ENCODE measurements around the gene FILIP1.

DNA sequence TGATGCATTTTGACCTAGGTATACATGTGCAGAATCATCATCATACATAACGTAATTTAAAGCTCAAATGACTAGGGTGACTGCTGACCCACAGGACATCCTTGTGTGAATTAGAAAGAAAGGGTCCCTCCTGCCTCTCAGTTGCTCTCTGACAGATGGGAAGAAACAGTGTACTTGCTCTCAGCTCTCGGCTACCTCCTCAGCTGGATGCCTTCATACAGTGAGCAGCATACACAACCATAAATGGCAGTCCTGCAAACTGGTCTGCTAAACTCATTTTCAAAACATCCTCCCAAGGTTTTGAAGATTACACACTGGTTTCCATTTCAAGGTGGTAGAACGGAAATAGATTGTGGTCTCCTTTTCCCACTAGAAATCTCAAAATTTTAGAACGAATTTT, 26.3 kb downstream of the FILIP1 start:
- no peak for TF ChIP-seq NFATC4 (CRISPR knock-in tag; IDR thresholded peaks at IDR 0.05)
- TF ChIP-seq ELF4 (CRISPR knock-in tag; IDR thresholded peaks at IDR 0.05; ENCODE audit: low read depth) = no peak
- TF ChIP-seq, protein P1, sequence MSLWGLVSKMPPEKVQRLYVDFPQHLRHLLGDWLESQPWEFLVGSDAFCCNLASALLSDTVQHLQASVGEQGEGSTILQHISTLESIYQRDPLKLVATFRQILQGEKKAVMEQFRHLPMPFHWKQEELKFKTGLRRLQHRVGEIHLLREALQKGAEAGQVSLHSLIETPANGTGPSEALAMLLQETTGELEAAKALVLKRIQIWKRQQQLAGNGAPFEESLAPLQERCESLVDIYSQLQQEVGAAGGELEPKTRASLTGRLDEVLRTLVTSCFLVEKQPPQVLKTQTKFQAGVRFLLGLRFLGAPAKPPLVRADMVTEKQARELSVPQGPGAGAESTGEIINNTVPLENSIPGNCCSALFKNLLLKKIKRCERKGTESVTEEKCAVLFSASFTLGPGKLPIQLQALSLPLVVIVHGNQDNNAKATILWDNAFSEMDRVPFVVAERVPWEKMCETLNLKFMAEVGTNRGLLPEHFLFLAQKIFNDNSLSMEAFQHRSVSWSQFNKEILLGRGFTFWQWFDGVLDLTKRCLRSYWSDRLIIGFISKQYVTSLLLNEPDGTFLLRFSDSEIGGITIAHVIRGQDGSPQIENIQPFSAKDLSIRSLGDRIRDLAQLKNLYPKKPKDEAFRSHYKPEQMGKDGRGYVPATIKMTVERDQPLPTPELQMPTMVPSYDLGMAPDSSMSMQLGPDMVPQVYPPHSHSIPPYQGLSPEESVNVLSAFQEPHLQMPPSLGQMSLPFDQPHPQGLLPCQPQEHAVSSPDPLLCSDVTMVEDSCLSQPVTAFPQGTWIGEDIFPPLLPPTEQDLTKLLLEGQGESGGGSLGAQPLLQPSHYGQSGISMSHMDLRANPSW (CRISPR knock-in tag; conservative IDR thresholded peaks at IDR 0.05; ENCODE audit: low read depth) = no peak
- TF ChIP-seq, protein P2, sequence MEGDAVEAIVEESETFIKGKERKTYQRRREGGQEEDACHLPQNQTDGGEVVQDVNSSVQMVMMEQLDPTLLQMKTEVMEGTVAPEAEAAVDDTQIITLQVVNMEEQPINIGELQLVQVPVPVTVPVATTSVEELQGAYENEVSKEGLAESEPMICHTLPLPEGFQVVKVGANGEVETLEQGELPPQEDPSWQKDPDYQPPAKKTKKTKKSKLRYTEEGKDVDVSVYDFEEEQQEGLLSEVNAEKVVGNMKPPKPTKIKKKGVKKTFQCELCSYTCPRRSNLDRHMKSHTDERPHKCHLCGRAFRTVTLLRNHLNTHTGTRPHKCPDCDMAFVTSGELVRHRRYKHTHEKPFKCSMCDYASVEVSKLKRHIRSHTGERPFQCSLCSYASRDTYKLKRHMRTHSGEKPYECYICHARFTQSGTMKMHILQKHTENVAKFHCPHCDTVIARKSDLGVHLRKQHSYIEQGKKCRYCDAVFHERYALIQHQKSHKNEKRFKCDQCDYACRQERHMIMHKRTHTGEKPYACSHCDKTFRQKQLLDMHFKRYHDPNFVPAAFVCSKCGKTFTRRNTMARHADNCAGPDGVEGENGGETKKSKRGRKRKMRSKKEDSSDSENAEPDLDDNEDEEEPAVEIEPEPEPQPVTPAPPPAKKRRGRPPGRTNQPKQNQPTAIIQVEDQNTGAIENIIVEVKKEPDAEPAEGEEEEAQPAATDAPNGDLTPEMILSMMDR (IDR thresholded peaks at IDR 0.05) = no peak
- no peak for TF ChIP-seq NFYB (CRISPR knock-in tag; conservative IDR thresholded peaks at IDR 0.05; ENCODE audit: low read depth)
- TF ChIP-seq, protein P3, sequence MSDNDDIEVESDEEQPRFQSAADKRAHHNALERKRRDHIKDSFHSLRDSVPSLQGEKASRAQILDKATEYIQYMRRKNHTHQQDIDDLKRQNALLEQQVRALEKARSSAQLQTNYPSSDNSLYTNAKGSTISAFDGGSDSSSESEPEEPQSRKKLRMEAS (CRISPR knock-in tag; IDR thresholded peaks at IDR 0.05) = no peak
- no peak for TF ChIP-seq CREB1 (CRISPR knock-in tag; IDR thresholded peaks at IDR 0.05)
- TF ChIP-seq RELA (CRISPR knock-in tag; IDR thresholded peaks at IDR 0.05; ENCODE audit: borderline replicate concordance) = no peak
- no peak for TF ChIP-seq RORB (CRISPR knock-in tag; IDR thresholded peaks at IDR 0.05)
- no peak for TF ChIP-seq ZNF138 (CRISPR knock-in tag; conservative IDR thresholded peaks at IDR 0.05)
- no peak for TF ChIP-seq CBFB (CRISPR knock-in tag; IDR thresholded peaks at IDR 0.05; ENCODE audit: low read depth)
- TF ChIP-seq TEAD4 (CRISPR knock-in tag; IDR thresholded peaks at IDR 0.05) = no peak
- TF ChIP-seq ZNF232 (CRISPR knock-in tag; IDR thresholded peaks at IDR 0.05) = no peak
